Dermis blood vessel endothelial cell (primary cell): ENCODE data around the gene SRP9. TPM values are rescaled to one million over a fixed set of nuclear protein-coding genes. Genes with fewer than 3 reads are reported as not detected.
"Not testable (repeated sequence)": the region's sequence is repeated elsewhere in the genome, so short reads cannot be mapped to it uniquely, and the experiment has no call there.

Experiments
- DNase-seq: peaks from one replicate; pipeline ENCODE4 v3.0.0; 2010
- total RNA-seq: library from RNA; depleted of rRNA; stranded (reverse); fragments of >200 nt; gene quantifications from 2 replicates; pipeline ENCODE4 v1.2.3, GENCODE V29; 2014

SRP9 gene
- total RNA-seq, 1 donor from 2014 or later = 229 TPM

DNA sequence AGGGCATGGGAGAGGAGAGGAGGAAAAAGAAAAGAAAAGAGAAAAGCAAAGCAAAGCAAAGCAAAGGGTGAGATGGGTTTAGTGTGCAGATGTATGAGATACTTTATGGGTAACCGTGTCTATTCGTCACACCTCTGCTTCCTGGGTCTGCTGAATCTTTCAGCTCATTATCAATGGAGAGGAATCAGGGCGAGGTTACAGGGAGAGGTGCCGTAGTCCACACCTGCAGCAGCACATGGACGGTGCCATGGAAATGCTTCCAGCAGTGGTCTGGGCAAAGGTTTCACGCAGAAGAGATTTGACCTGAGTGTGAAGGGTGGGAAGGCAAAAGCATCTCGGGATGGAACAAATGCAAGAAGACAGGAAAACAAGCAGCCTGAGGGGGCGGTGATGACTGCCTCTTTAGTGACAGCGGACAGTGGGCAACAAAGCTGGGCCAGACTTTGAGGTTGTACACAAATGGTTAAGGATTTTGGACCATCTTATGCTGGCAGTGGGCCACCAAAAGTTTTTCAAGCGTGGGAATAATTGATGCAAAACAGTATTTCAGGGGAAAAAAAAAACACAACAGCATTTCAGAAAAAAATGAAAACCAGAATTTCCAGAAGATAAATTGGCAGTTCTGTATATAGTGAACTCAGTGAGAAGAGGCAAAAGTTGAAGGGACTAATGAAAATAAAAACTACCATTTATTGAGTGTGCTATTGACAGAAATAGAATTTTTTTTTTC is 19.5 kb upstream of the SRP9 start:
- DNase-seq = no peak

DNA sequence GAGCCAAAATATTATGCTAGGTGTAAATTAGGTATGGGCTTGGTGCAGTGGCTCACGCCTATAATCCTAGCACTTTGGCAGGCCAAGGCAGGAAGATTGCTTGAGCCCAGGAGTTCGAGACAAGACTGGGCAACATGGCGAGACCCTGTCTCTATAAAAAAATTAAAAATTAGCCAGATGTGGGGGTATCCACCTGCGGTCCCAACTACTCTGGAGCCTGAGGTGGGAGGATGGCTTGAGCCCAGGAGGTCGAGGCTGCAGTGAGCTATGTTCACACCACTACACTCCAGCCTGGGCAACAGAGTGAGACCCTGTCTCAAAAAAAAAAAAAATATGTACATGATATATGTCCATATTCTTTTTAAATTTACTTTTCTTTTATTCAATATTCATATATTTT is 17.7 kb upstream of the SRP9 start:
- not testable (repeated sequence) for DNase-seq

DNA sequence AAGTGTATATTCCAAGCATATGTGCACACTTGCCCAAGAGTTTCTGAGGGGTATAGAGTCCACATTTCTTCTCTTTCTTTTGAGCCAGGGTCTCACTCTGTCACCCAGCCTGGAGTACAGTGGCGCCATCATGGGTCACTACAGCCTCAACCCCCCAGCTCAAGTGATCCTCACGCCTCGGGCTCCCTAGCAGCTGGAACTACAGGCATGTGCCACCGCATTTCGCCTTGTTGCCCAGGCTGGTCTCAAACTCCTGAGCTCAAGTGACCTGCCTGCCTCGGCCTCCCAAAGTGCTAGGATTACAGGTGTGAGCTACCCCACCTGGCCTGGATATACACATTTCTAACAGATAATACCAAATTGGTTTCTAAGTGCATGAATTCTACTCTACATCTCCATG is 17.1 kb upstream of the SRP9 start:
- no peak for DNase-seq

DNA sequence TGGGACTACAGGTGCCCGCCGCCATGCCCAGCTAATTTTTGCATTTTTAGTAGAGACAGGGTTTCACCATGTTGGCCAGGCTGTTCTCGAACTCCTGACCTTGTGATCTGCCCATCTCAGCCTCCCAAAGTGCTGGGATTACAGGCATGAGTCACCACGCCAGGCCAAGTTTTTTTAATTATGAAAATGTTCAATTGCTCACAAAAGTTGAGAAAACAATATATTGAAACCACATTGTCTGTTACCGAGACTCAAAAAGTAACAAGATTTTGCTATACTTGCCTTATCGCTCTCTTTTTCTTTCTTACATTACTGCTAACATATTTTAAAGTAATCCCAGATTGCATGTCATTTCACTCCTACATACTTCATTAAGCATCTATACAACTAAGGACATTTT is 16.2 kb upstream of the SRP9 start:
- DNase-seq = not testable (repeated sequence)

DNA sequence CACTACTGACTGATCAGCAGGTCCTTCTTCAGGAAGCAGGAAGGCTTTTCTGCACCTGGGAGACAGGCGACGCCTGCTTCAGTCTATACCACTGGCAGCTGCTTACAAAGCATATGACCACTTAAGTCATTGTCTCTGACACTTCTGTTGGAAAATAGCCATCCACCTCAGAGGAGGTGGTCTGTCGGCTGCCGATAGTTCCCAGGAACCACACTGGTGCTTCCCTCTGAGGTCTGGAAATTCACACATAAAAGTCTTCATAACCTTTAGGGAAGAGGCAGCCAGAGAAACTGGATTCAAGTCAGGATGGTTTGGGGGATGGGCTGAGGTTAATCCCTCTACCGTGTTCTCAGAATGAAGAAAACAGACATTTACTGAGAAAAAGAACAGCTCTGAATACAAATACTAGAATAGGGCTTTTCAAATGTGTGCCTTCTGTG is 15.6 kb upstream of the SRP9 start:
- peak; percentile 24 for DNase-seq

DNA sequence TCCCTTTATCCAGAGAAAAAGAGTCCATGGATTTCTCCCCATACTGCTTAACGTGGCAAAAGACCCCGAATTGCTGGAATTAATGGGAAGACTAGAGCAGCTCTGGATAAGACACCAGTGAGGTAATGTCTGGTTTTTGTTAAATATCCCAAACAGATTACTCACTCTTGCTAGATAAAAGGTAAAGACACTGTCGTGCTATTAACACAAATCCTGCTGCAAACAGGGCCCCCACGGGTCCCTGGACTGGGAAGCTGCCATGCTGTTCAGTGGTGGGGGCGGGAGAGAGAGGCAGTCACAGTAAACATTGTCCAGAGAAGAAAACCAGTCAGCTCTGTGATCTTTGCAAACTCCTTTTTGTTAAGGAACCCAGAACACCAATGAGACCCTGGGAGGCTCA is 15.2 kb upstream of the SRP9 start:
- no peak for DNase-seq

DNA sequence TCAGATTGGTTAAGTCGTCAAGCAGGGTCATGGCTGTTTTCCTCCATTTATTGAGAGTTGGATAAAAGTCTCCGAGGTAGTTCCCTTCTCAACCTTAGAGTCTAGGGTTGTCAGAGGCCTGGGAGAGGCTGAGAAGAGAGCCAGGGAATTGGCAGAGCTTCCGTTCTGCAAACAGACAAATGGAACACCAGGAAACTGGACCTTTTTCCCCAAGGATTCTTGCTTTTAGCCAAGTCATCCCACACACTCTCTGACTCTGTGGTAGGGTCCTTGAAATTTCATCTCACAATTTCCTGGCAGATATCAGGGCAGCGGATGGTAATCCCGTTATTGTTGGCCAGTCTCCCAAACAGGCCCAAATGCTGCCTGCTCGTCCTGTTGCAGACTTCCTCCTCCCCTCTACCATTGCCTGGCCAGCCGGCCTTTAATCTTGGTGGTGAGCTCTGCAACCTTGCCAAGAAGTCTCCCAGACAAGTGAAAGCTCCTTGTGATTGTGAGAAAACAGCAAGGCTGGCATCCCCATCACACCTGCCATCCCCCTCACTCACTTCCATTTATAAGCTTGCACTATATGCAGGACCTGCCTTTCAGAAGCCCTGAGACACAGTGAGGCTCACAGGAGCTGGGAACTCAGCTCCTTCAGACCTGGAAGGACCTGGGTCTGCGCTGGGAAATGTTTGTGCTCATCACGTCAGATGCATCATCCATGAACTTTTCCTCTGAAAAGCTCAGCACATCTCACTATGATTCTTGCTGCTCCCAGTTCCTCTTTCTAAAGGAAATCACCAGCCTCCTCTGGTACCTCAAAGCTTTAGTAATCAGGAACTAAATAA is 13.7 kb upstream of the SRP9 start:
- peak; percentile 80 for DNase-seq

DNA sequence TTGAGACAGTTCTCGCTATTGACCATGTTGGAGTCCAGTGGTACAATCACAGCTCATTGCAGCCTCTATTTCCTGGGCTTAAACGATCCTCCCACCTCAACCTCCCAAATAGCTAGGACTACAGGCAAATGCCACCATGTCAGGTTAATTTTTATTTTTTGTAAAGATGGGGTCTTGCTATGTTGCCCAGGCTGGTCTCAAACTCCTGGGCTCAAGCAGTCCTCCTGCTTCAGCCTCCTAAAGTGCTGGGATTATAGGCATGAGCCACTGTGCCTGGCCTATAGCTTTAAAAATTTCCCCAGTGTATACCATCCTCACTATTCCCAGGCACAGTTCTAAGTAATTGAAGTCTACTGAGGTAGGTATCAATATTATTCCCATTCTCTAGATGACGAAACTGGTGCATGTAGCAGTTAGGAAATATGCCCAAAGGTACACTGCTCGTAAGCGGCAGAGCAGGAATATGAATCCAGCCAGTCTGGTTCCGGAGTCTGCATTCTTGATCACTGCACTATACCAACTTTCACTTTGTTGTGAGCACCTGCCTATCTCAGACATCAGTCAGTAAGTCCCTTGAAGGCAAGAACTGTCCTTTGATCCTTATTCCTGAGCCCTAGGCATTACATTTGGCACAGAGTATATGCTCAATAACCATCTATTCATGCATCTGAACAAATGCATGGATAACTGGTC is 11.5 kb upstream of the SRP9 start:
- no peak for DNase-seq

DNA sequence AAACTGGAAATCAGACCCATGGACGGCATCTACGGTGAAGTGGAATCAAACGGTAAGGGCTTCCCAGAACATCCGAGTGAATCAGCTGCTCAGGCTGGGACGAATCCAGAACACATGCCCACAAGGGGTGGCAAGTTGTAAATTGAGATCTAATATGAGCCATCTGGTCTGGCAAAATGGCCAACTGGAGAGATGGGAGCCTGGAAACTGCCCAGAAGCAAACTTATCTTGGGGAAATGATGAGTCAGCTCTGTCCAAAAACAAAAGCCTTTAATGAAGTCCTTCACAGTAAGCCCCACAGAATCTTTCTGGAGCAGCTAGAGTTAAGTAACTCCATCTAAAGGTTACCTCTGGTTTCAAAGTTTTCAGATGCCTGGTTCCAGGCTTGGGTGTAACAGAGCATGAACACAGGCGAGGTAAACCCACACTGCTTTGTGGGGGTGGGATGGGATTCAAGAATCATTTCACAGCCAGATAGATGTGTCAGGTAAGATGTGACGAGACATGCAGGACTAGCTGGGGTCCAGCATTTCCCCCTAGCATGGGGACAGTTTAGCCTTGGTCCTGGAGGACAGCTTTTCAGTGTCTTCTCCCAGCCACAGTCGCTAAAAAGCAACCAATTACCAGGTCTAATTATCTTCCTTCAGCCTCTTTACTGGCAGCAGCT is 10.5 kb upstream of the SRP9 start:
- peak; percentile 82 for DNase-seq

DNA sequence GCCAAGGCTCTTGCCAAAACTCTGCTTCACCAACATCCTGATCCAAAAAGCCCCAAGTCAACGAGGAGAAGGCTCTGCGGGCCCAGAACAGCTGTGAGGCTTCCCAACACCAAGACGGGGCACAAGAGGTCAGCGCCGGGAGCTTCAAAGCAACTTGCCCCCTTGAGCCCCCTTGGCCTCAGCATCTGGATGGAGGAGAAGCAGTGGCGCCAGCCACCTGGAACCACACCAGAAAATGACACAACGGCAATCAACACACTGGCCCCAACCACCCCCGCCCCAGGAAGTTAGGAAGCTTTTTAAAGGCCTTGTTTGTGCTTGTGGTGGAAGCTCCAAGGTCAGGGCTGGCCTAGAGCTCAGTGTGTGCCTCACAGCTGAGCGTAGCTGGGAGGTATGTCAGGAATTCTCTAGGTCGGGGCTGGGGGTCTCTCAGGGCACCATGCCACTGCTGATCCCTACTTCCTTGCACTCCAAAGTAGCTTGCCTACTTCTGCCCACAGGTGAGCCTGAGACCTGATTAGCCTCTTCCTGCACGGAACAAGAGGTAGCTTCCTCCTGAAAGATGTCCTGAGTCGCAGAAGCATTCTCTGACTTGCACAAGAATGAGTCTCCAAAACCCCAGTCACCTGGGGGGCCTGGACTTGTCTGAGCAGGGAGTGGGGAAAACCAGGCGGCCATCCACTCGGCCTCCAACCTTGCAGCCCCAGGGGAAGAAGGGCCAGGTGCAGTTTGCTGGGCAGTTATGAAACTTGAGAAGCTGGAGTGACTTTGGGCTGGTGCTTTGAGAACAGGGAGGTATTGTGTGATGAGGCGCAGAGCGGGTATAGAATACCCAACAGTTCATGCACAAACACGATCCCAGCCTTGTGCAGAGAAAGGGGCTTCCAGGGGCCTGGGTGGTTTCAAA is 9.7 kb upstream of the SRP9 start:
- DNase-seq = peak; percentile 66

DNA sequence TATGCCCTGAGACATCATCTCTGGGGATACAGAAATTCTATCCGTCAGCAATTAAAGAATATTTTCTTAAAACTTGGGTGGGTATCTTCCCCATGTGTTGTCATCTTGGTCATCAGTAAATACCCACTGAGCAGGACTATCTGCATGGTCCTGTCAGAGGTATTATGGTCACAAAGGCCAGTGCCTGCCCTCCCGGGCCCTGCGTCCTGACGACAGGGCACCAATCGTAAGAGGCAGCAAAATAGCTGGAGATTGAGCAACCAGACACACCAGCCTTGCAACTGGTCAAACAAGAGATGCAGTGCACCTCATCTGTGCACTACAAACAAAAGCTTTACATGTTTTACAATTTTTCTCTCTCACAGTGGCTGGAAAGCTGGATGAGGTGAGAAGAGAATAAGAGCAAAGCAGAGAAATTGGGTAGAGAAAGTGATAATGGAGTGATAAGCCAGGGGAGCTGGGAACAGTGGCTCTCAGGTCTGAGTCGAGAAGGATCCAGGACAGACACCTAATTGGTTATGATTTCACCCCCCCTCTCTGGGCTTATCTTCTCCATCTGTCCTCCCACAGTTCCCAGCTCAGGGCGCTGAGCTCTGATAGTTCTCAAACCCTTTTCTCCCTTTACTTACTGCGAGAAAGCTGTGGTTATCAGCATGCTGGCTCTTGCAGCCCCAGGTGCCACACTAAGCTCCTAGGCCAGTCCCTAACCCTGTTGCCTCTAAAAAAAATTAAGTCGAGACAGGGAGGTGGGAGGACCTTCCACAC is 8.8 kb upstream of the SRP9 start:
- DNase-seq = no peak

DNA sequence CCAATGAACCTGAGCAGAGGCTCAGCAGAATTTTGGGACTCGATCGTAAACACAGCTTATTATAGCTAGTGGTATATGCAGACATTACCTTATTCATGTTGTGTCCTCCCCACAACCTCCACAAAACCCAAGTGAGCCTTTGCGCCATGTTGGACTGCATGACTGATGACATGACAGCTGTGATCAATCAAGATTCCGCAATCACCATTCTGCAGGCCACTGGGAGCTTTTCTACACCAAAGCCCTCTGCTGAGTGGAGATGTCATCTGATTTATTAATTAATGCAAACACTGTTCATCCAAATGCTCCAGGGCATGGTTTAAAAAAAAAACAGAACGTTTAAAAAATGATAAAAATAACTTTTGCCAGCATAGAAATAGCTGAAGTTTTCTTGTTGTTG is 7.9 kb upstream of the SRP9 start:
- DNase-seq = no peak

DNA sequence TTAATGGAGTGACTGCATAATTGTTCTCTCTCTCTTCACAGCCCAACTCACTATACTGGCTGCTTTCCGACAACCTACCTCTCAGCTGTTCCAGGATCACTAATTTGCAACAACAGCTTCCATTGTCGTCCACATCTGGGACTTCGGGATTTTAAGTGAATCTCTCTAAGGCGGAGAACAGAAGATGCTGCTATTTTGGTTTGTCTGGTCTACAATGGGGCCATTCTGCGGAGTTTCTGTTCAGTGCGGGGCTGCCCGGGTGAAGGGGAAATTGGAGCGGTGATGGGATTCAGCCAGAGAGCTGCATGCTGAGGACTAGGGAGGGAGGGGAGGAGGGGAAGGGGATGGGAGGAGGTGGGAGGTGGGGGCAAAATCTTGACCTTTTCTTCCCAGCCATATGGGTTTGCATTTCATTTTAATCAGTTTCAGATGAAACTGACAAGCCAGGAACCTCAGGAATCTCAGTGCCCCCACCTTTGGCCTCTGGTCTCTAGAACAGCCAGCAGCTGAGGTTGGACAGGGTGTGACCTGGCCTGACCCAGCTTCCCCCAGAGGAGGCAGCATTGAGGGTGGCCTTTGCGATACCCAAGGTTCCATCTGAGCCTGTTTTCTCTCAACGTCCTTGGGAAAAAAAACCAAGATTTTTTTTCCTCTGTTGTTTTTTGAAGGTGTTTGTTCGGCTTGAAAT is 6.9 kb upstream of the SRP9 start:
- DNase-seq = no peak

DNA sequence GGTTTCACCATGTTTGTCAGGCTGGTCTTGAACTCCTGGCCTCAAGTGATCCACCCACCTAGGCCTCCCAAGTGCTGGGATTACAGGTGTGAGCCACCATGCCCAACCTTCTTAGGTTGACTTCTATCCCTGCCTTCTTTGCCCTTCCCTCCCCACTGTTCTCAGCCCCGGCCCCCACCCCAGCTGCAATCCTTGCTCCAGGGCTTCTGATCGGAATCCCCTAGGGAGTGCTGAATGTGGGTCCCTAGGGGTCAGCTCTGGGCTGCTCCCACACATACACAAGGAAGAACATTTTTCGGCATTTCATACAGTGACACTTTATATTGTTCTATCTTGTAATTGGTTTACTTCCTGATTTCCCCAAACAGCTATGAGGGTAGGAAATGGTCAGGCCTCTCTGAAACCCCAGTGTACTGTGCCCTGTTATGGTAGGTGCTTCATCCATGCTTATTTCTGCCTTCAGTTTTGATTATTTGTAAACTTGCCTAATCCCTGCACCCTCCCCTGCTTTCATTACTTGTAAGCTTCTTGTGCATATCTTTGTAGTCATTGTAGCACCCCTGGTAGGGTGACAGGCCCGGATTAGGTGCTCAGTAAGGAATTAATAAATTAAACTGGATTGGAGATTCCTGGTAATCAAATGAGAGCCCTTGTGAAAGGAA is 5.8 kb upstream of the SRP9 start:
- DNase-seq = no peak

DNA sequence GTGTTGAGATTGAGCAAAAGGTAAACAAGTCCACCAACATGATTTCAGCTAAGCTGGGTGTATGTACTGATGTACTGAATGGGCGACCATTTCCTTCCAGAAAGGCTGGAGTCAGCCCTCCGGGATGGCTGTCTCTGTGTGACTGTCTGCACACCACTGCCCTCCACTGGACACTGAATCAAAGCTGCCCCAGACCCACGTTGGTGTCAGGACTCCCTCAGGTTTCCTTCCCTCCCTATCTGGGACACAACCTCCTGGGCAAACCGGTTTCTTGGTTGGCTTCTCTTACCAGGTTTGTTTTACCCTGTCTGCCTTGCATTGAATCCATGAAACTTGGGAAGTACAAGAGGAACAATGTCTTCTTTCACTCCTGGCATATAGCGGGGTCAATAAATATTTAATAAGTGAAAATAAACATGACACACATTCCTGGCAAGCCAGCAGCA is 5.3 kb upstream of the SRP9 start:
- peak; percentile 95 for DNase-seq

DNA sequence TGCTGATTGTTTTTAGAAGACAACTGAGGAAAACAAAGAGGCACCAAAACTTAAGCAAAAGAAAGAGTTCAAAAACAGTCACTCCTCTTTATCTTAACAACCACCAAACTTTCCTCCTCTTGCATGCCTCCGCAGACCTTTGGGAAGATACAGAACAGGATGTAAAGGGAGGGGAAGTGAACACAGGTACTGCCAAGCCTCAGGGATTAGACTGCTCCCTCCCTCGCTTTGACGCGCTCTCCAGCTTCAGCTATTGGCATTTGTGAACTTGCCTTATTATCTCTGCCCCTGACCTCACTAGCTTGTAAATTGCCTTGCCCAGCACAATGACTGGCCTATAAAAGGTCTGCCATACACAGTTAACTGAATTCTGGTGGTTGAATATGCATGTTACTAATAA is 4.8 kb upstream of the SRP9 start:
- no peak for DNase-seq

DNA sequence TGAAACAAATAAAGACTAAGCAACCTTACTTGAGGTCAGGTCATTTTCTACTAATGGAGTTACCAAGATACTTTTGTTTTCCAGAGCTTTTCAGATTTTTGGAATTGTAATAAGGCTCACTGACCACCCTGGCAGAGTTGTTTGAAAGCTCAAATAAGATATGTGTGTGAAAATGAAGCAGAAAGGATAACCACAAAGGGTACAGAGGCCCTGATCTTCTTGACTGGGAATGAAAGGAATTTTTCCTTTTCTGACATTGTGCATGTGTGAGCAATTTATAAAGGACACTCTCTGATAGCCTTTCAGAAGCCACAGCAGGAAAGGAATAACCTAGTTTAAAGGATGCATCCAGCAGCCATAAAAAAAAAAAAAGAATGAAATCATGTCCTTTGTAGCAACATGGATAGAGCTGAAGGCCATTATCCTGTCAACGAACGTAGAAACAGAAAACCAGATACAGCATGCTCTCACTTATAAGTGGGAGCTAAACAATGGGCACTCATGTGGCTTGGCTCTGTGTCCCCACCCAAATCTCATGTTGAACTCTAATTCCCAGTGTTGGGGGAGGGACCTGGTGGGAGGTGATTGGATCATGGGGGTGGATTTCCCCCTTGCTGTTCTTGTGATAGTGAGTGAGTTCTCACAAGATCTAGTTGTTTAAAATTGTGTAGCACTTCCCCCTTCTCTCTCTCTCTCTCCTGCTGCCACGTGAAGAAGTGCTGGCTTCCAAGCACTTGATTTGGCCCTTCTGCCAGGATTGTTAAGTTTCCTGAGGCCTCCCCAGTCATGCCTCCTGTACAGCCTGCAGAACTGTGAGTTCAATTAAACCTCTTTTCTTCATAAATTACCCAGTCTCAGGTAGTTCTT is 3.1 kb upstream of the SRP9 start:
- DNase-seq = no peak

DNA sequence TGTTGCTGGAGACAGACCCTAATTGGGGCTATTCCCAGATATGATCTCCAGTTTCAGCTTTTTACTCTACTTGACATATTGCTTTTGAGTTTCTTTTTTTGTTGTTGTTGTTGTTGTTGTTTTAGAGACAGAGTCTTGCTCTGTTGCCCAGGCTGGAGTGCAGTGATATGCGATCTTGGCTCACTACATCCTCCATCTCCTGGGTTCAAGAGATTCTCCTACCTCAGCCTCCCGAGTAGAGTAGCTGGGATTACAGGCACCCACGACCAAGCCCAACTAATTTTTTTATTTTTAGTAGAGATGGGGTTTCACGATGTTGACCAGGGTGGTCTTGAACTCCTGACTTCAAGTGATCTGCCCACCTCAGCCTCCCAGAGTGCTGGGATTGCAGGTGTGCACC is 1.3 kb upstream of the SRP9 start:
- no peak for DNase-seq

DNA sequence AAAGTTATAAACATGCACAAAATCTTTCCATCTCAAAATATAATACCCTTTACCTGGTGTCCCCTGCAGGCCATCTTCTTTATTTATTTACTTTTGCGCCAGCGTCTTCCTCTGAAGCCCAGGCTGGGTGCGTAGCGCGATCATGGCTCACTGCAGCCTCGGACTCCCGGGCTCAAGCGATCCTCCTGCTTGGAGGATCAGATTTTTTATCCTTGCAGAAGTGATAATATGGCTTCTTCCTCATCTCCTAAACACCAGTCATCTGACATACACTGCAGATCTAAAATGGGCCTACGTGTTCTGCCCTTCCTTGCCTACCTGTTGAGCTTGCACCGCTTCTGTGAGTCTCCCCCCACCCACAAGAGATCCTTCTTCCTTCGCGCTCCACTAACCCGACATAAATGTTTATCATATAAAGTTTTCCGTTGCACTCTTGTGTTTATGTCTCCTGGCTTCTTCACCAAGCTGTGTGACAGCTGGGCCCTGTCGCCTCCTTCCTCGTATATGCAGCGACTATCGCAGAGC is 506 bp upstream of the SRP9 start:
- no peak for DNase-seq
